Neuronal stem cell (in vitro differentiated cells): ENCODE results near the gene PIWIL1.

Experiments
- DNase-seq: peaks from one replicate; pipeline ENCODE4 v3.0.0-alpha.2; 2013; ENCODE audit warnings: low spot score
- H2AFZ ChIP-seq: one replicate; pipeline ENCODE4 v1.6.1; 2013; ENCODE audit warnings: mild to moderate bottlenecking, low read length, inconsistent platforms
- H2AK5ac ChIP-seq: 2 replicates; pipeline ENCODE4 v1.6.1; 2013; ENCODE audit warnings: low read depth, mild to moderate bottlenecking, inconsistent platforms, low read length, moderate library complexity, mixed read lengths
- H2BK120ac ChIP-seq: 2 replicates; pipeline ENCODE4 v1.6.1; 2013; ENCODE audit warnings: low read depth, mild to moderate bottlenecking, inconsistent platforms, low read length, moderate library complexity, mixed read lengths
- H2BK12ac ChIP-seq: one replicate; pipeline ENCODE4 v1.6.1; 2013; ENCODE audit warnings: low read length, inconsistent platforms
- H2BK15ac ChIP-seq: 2 replicates; pipeline ENCODE4 v1.6.1; 2013; ENCODE audit warnings: mild to moderate bottlenecking, low read length, inconsistent platforms, mixed read lengths
- H2BK5ac ChIP-seq: one replicate; pipeline ENCODE4 v1.6.1; 2013; ENCODE audit warnings: inconsistent platforms, mild to moderate bottlenecking, low read length, moderate library complexity
- H3K14ac ChIP-seq: one replicate; pipeline ENCODE4 v1.6.1; 2013; ENCODE audit warnings: low read length, inconsistent platforms
- H3K18ac ChIP-seq: 2 replicates; pipeline ENCODE4 v1.6.1; 2013; ENCODE audit warnings: low read length, inconsistent platforms
- H3K23ac ChIP-seq: 2 replicates; pipeline ENCODE4 v1.6.1; 2013; ENCODE audit warnings: low read depth, mild to moderate bottlenecking, mixed read lengths, low read length, inconsistent platforms; ENCODE audit not compliant: poor library complexity
- H3K27ac ChIP-seq: replicated peaks from 3 replicates; pipeline ENCODE4 v1.5.1; 2013; ENCODE audit warnings: low read length, inconsistent platforms
- H3K27me3 ChIP-seq, 3 experiments: 2 replicates each; pipeline ENCODE4 v1.6.1; 2013; ENCODE audit warnings: low read length in 3 of 3, mild to moderate bottlenecking in 2 of 3, inconsistent platforms in 1 of 3, low read depth in 1 of 3, mixed read lengths in 1 of 3, moderate library complexity in 1 of 3; ENCODE audit not compliant: control insufficient read depth in 3 of 3, insufficient read depth in 3 of 3
- H3K36me3 ChIP-seq, 2 donors: replicated peaks in 1 of 2; 2 replicates each; pipeline ENCODE4 v1.6.1; 2013; ENCODE audit warnings: low read length in 2 of 2; ENCODE audit not compliant: control insufficient read depth in 2 of 2, insufficient read depth in 2 of 2
- H3K4ac ChIP-seq: 2 replicates; pipeline ENCODE4 v1.6.1; 2013; ENCODE audit warnings: inconsistent platforms, mild to moderate bottlenecking, low read length, moderate library complexity
- H3K4me1 ChIP-seq, 2 donors: 1 replicate in 1 of 2; 2 replicates in 1 of 2; pipeline ENCODE4 v1.6.1; 2013; ENCODE audit warnings: low read length in 2 of 2, low read depth in 1 of 2; ENCODE audit not compliant: control insufficient read depth in 2 of 2, insufficient read depth in 1 of 2
- H3K4me2 ChIP-seq: one replicate; pipeline ENCODE4 v1.6.1; 2013; ENCODE audit warnings: mild to moderate bottlenecking, low read length, inconsistent platforms; ENCODE audit not compliant: insufficient read depth, poor library complexity, severe bottlenecking
- H3K4me3 ChIP-seq, 2 donors: 2 replicates each; pipeline ENCODE4 v1.5.1; 2013; ENCODE audit warnings: low read length in 2 of 2, mild to moderate bottlenecking in 2 of 2, inconsistent platforms in 1 of 2, moderate library complexity in 1 of 2
- H3K79me1 ChIP-seq: one replicate; pipeline ENCODE4 v1.6.1; 2013; ENCODE audit warnings: low read depth, mild to moderate bottlenecking, inconsistent platforms, low read length, moderate library complexity
- H3K9ac ChIP-seq: one replicate; pipeline ENCODE4 v1.6.1; 2013; ENCODE audit warnings: mild to moderate bottlenecking, low read depth, low read length, inconsistent platforms; ENCODE audit not compliant: poor library complexity
- H3K9me3 ChIP-seq, 2 donors: replicated peaks in 1 of 2; 2 replicates each; pipeline versions ENCODE3 to v1.6.1; 2013; ENCODE audit warnings: low read length in 2 of 2, mild to moderate bottlenecking in 2 of 2, inconsistent platforms in 1 of 2, low read depth in 1 of 2, mixed read lengths in 1 of 2, moderate library complexity in 1 of 2; ENCODE audit not compliant: control insufficient read depth in 2 of 2, insufficient read depth in 1 of 2
- H4K8ac ChIP-seq: one replicate; pipeline ENCODE4 v1.6.1; 2013; ENCODE audit warnings: low read depth, mild to moderate bottlenecking, inconsistent platforms, low read length, moderate library complexity
- H4K91ac ChIP-seq: one replicate; pipeline ENCODE4 v1.6.1; 2013; ENCODE audit warnings: low read length, low read depth, mild to moderate bottlenecking, inconsistent platforms; ENCODE audit not compliant: poor library complexity
- WGBS, 2 donors: extraction: QIAGEN DNeasy Blood & Tissue Kit; methylation state at CpG; one replicate each; pipeline ENCODE4 v1.1.7; 2013; ENCODE audit warnings: missing lambda C conversion rate in 2 of 2, mixed read lengths in 1 of 2; ENCODE audit not compliant: insufficient read length in 2 of 2, insufficient replicate concordance in 1 of 2; ENCODE audit errors: extremely low coverage in 2 of 2; 5-methylcytosine and 5-hydroxymethylcytosine counted together

The PIWIL1 gene

GRCh38 chr12:130316251-130316650, 21.4 kb upstream of the PIWIL1 start:
- peaks cover 0 to 11% of the 10 kb centered on the region in 2 donors for H3K9me3 ChIP-seq
- peaks cover 0 to 2% of the 10 kb centered on the region in 2 donors for H3K4me1 ChIP-seq
- no peak overlapping the region for H3K4ac ChIP-seq
- H3K4me2 ChIP-seq: no peak overlapping the region
- no peaks in the 10 kb centered on the region for H3K27me3 ChIP-seq
- H2BK15ac ChIP-seq: no peak overlapping the region
- no peak for DNase-seq
- H2BK5ac ChIP-seq: no peak overlapping the region
- H2BK12ac ChIP-seq: no peak overlapping the region
- H2BK120ac ChIP-seq: no peak overlapping the region
- WGBS, 2 donors: no CpG with 5 or more reads among the region's 3 CpGs
- no peak overlapping the region for H3K4me3 ChIP-seq
- no peaks in the 10 kb centered on the region for H3K36me3 ChIP-seq
- no peak overlapping the region for H3K23ac ChIP-seq
- H3K18ac ChIP-seq: no peak overlapping the region
- H2AK5ac ChIP-seq: no peak overlapping the region
- H3K79me1 ChIP-seq: no peaks in the 10 kb centered on the region
- no peak overlapping the region for H2AFZ ChIP-seq
- H3K27ac ChIP-seq: no peak overlapping the region
- H4K8ac ChIP-seq: no peak overlapping the region
- H4K91ac ChIP-seq: no peak overlapping the region
- H3K9ac ChIP-seq: no peak overlapping the region
- no peak overlapping the region for H3K14ac ChIP-seq

DNA sequence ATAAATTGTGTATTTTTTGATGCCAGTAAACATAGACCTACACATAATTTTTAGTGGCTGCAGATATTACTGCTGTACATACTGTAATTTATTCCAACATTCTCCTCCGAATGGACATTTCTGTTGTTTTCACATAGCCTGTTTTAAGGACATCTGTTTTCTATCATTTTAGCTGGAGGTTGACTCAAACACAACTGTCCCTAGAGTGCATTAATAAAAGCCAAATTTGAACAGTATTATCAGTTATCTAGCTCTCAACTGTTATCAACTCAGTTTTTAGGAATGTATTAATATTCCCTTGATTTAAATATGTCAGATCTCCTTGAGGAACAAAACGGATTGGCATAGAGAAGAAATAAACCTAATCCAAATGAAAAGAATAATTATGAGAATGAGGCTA, 17.2 kb upstream of the PIWIL1 start:
- Histone ChIP-seq H4K91ac (no peak overlapping the region), H3K9me3 (peaks cover 0 to 2% of the 10 kb centered on the region in 2 donors), H3K27ac (no peak overlapping the region), H3K79me1 (no peaks in the 10 kb centered on the region), H2AK5ac (no peak overlapping the region), H2BK12ac (no peak overlapping the region), H2BK5ac (no peak overlapping the region), H3K4me2 (no peak overlapping the region), H2BK15ac (no peak overlapping the region), H3K4ac (no peak overlapping the region), H2BK120ac (no peak overlapping the region), H3K27me3 (no peaks in the 10 kb centered on the region), H3K4me1 (no peaks in the 10 kb centered on the region), H3K23ac (no peak overlapping the region), H3K9ac (no peak overlapping the region), H3K18ac (no peak overlapping the region), H4K8ac (no peak overlapping the region), H3K36me3 (no peaks in the 10 kb centered on the region), H3K14ac (no peak overlapping the region), H2AFZ (no peak overlapping the region), H3K4me3 (no peak overlapping the region)
- WGBS, 2 donors: no CpG with 5 or more reads among the region's 2 CpGs
- DNase-seq: no peak

GRCh38 chr12:130322263-130322662, 15.4 kb upstream of the PIWIL1 start:
- no peaks in the 10 kb centered on the region for H3K36me3 ChIP-seq
- WGBS, 2 donors: no CpG with 5 or more reads among the region's 3 CpGs
- no peak overlapping the region for H4K8ac ChIP-seq
- no peak overlapping the region for H3K4ac ChIP-seq
- no peak overlapping the region for H2AFZ ChIP-seq
- H3K14ac ChIP-seq: no peak overlapping the region
- H3K18ac ChIP-seq: no peak overlapping the region
- H2BK12ac ChIP-seq: no peak overlapping the region
- H3K9ac ChIP-seq: no peak overlapping the region
- H3K9me3 ChIP-seq: no peaks in the 10 kb centered on the region
- H2BK15ac ChIP-seq: no peak overlapping the region
- H4K91ac ChIP-seq: no peak overlapping the region
- no peaks in the 10 kb centered on the region for H3K27me3 ChIP-seq
- no peak overlapping the region for H2BK5ac ChIP-seq
- no peak overlapping the region for H3K4me3 ChIP-seq
- no peak overlapping the region for H2BK120ac ChIP-seq
- no peak overlapping the region for H3K23ac ChIP-seq
- no peak overlapping the region for H2AK5ac ChIP-seq
- H3K4me1 ChIP-seq: no peaks in the 10 kb centered on the region
- H3K79me1 ChIP-seq: no peaks in the 10 kb centered on the region
- no peak overlapping the region for H3K4me2 ChIP-seq
- no peak overlapping the region for H3K27ac ChIP-seq
- DNase-seq: no peak

GRCh38 chr12:130330685-130331084, 7.0 kb upstream of the PIWIL1 start:
- no peak overlapping the region for H4K8ac ChIP-seq
- H2AK5ac ChIP-seq: no peak overlapping the region
- no peak for DNase-seq
- H4K91ac ChIP-seq: no peak overlapping the region
- H3K79me1 ChIP-seq: no peaks in the 10 kb centered on the region
- H2BK120ac ChIP-seq: no peak overlapping the region
- no peak overlapping the region for H2BK12ac ChIP-seq
- H3K27ac ChIP-seq: no peak overlapping the region
- no peak overlapping the region for H3K9ac ChIP-seq
- H3K18ac ChIP-seq: no peak overlapping the region
- no peak overlapping the region for H2BK5ac ChIP-seq
- H2BK15ac ChIP-seq: no peak overlapping the region
- no peak overlapping the region for H3K4me2 ChIP-seq
- H3K9me3 ChIP-seq: peaks cover 0 to 4% of the 10 kb centered on the region in 2 donors
- H3K4ac ChIP-seq: no peak overlapping the region
- no peak overlapping the region for H2AFZ ChIP-seq
- no peak overlapping the region for H3K23ac ChIP-seq
- no peaks in the 10 kb centered on the region for H3K36me3 ChIP-seq
- H3K14ac ChIP-seq: no peak overlapping the region
- H3K4me3 ChIP-seq: no peak overlapping the region
- H3K4me1 ChIP-seq: peaks cover 0 to 5% of the 10 kb centered on the region in 2 donors
- WGBS, 2 donors: no CpG with 5 or more reads among the region's 9 CpGs
- peaks cover 0 to 5% (median 2%) of the 10 kb centered on the region in 3 experiments for H3K27me3 ChIP-seq
